Stromal cell of bone marrow (primary cell): ENCODE results near the gene PPARA.

Experiments
- DNase-seq: peaks from one replicate; pipeline ENCODE4 v3.0.0-alpha.2; 2012; ENCODE audit warnings: low read depth

Gene PPARA

DNA sequence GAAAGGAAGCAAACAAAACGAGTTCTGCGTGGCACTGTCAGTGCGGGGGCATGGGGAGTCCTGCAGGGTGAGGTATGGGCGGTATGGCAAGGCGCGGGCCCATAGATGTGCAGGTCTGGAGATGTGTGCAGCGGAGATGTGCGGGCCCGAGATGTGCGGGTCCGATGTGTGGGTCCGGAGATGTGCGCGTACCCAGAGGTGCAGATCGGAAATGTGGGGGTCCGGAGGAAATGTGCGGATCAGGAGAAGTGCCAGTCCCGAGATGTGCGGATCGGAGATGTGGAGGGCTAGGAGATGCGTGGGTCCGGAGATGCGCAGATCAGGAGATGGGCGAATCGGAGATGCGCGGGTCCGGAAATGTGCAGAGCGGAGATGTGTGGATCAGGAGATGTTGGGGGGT, 63.8 kb downstream of the PPARA start:
- no peak for DNase-seq

DNA sequence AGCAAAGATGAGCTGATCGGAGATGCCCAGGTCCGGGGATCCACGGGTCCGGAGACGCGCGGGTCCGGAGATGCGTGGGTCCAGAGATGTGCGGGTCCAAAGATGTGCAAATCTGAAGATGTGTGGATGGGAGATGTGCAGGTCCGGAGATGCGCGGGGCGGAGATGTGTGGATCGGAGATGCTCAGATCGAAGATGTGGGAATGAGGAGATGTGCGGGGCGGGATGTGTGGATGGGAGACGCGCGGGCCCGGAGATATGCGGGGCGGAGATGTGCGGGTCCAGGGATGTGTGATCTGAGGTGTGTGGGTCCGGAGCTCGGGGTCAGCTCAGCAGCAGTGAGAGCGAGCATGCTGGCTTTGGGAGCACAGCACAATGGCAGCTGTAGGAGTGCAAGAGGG, 64.3 kb downstream of the PPARA start:
- DNase-seq: no peak

DNA sequence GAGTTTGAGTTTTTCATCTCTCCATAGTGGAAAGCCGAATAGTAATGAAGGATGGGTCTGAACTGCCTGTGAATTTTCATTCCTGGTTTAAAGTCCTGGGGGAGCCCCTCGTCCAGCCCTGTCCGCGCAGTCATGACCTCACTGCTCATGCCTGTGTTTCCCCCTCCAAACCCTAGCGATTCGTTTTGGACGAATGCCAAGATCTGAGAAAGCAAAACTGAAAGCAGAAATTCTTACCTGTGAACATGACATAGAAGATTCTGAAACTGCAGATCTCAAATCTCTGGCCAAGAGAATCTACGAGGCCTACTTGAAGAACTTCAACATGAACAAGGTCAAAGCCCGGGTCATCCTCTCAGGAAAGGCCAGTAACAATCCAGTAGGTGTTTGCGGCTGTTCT, 69.3 kb downstream of the PPARA start:
- DNase-seq: no peak

DNA sequence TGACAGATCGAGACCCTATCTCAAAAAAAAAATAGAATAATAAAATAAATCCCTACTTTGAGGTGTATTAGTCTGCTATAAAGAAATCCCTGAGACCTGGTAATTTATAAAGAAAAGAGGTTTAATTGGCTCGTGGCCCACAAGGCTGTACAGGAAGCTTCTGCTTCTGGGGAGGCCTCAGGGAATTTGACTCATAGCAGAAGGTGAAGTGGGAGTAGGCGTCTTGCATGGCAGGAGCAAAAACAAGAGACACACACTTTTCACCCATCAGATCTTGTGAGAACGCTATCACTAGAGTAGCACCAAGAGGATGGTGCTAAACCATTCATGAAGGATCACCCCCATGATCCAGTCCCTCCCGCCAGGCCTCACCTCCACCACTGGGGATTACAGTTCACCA, 70.6 kb downstream of the PPARA start:
- DNase-seq: no peak

DNA sequence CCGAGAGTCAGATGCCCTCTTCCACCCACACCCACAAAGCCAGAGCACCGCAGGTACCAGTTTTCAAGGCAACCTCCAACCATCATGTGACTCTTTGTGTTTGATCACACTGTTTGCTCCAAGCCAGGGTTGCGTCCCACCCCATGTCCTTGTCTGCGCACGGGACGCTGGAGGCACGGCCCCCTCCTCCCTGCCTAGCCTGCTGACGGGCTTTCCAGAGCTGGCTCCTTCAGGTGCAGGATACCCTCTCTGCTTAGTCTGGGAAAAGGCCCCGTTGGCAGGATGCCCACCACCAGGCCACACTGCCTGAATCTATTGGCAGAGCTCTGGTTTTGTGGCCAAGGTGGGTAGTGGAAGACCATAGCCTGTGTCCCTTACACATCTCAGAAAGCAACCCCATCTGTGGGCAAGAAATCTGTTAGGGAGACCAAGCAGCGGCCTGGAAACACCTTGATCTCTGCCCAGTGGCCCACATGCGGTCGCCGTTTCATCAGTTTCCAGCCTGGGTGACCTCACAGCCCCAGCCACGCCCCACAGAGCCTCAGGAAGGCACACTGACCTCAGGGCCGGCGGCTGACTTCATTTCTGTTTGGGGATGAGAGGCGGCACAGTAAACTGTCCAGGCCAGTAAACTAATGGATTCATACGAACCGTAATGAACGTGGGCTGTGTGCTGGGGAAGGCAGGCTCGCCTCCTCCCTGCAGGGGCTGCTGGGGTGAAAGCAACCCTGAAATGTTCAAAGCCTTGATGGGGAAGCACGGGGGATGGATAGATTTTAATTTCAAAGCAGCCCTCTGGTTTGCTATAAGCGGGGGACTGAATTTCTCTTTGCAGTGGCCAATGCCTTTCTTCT, 73.9 kb downstream of the PPARA start:
- DNase-seq: no peak

DNA sequence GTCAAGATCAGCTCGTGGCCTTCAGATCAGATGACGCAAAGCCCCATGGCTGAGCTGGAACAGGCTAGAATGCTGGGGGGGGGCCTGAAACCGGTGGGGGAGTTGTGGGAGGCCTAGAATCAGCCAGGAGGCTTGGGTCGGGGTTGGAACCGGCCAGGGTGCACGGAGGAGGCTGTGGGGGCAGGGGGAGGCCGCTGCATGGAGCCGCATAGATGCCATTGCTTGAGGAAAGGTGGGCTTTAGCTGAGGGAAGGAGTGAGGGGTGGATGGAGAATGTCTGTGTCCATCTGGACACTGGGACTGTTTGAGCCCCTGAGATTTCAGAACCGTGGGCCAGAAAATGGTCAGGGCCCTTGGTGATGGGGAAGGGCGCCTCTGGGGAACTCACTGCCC, 74.6 kb downstream of the PPARA start:
- DNase-seq: no peak

DNA sequence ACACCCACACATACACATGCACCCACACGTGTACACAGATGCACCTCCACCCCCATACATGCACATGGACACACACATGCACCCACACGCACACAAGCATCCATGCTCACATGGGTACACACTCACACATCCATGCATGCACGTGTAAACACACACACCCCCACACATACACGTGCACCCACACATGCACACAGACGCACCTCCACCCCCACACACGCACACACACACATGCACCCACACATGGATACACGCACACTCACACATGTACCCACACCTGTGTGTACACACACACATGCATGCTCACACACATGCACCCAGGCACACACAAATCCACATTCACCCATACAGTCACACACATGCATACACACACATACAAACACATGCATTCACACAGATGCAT, 75.3 kb downstream of the PPARA start:
- DNase-seq: no peak

GRCh38 chr22:46226577-46226976, 76.3 kb downstream of the PPARA start:
- DNase-seq: no peak

- DNase-seq: no peak
Measured at GRCh38 chr22:46229701-46230100, 79.4 kb downstream of the PPARA start.

DNA sequence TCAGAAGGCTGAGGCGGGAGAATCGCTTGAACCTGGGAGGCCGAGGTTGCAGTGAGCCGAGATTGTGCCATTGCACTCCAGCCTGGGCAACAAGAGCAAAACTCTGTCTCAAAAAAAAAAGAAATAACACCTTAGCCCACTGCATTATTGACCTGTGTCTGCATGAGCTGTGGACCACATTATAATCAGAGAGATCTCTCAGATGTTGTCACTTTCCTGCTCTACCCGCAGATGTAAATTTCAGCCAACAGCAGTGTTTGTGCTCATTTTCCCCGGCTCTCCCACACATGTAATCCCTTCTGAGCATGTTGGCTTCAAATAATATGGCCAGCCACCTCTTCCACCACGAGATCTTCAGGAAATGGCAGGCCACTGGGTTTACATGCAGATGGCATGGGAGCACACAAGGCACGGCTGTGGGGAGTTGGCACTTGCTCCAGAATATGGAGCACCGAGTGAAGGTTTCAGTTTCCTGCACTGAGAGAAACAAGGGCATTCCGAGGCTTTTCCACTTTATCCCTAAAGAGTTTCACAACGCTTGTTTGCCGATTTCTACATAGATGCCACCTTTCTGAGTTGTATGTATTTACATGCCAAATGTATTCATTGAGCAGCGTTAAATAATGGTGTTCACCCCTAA, 80.1 kb downstream of the PPARA start:
- no peak for DNase-seq

- peak; percentile 43 for DNase-seq
Measured at GRCh38 chr22:46233231-46233630, 82.9 kb downstream of the PPARA start.

DNA sequence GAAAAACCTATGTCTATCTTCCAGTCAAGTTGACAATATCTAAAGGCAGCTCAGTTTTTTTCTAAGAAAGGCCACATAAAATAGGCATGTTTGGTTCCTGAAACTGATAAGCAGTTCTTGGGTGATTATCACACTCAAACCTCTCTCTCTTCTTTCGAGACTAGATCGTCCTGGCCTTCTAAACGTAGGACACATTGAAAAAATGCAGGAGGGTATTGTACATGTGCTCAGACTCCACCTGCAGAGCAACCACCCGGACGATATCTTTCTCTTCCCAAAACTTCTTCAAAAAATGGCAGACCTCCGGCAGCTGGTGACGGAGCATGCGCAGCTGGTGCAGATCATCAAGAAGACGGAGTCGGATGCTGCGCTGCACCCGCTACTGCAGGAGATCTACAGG, 84.6 kb downstream of the PPARA start:
- no peak for DNase-seq

DNA sequence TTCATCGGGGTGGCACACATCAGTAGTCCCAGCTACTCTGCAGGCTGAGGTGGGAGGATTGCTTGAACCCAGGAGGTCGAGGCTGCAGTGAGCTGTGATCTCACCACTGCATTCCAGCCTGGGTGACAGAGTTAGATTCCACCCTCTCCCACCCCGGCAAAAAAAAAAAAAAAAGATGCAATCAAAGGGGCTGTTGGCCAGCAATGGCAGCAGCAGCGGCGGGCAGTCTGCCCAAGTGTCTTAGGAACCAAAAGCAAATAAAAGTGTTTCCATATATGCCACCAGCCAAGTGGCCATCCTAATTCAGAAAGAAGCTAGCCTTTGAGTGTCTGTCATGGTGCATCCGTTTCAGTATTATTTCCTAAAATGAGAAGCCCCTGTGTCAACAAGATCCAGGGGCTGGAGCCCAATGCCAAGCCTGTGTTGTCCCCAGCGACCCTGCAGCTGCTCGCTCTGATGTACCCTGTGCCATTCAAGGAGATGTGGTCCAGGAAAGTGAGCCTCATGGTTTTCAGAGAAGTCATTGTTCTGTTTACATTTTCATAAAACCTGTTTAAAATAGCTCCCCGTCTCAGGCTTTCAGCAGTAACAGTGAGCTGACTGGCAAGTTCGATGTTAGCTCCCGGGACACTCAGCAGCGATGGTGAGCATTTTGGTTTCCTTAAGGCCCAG, 87.3 kb downstream of the PPARA start:
- no peak for DNase-seq

DNA sequence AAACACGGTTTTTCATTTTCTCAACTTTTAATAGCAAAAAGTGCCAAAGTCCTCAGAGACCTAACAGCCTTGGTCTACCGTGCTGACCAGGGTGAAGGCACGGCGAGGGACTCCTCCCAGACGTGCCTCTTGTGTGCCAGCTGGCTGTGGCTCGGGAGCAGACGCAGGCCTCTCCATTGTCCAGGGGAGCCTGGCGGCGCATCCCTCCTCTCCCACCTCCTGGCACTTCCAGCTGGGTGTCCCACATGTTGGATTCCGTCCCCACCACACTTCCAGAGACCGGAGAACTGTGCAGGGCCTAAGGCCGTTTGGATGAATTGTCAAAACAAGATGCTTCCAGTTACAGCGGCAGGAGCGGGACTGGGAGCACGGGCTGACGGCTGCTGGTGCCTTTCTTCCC, 88.2 kb downstream of the PPARA start:
- DNase-seq: no peak

- no peak for DNase-seq
Measured at GRCh38 chr22:46239261-46240048, 89.1 kb downstream of the PPARA start.

- no peak for DNase-seq
Measured at GRCh38 chr22:46240073-46240472, 89.7 kb downstream of the PPARA start.

- DNase-seq: no peak
Measured at GRCh38 chr22:46240506-46240905, 90.2 kb downstream of the PPARA start.

- no peak for DNase-seq
Measured at GRCh38 chr22:46240907-46241306, 90.6 kb downstream of the PPARA start.

GRCh38 chr22:46241396-46242007, 91.2 kb downstream of the PPARA start:
- DNase-seq: no peak

DNA sequence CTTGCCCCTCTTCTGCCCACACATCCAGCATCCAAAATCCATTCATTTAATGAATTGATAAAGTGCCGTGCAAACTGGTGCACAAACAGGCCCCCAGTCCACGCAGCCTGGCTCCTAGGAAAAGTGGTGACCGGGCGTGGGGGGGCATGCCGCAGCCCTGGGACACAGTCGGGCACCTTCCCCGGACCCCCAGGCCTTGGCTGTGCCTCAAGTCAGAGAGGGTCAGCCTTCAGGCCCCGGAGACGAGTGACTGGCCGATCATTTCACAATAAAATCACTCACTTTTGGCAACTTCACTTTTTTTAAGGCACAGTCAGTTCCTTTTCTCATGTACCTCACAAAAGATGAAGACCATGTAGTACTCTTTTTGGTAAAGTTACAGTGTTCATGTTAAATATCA, 91.8 kb downstream of the PPARA start:
- no peak for DNase-seq

DNA sequence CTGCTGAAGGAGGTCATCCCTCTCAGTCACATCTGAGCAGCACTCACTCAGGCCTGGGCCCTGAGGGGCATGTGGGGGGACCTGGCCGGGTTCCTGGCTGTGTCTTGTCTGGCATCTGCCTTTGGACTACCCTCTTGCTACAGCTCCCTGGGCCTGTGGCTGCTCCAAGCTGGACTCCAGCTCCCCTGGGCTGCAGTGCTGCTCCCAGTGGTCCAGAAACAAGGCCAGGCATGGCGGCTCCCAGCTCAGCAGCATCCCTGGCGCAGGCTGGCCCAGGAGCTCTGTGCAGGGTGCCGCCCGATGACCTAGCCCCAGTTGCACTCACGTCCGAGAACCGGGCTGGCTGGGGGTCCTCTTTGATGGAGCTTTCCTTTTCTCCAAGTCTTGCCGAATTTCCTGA, 94.4 kb downstream of the PPARA start:
- no peak for DNase-seq

DNA sequence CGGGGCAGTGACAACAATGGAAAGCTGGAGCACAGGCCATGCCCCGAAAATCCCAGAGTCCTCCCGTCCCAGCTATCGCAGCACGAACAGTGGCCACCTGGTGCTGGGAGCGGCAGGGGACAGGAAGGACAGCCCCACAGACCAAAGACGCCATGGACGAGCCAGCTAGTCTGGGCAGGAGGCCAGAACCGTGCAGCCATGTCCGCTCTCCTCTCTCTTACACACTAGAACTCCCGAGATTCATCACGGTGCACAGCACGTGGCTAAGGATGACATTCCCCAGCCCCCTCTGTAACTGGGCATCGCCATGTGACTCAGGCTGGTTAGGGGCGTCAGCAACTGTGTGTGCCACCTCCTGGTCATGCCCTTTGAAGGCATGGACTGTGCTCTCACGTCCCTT, 95.2 kb downstream of the PPARA start:
- DNase-seq: no peak
